OCI-LY3 (cell line): ENCODE results near the gene B3GAT3.

Experiments
- H2AFZ ChIP-seq: fragments of 200-600, 300-600 bp; shearing (Covaris generic); 2 replicates; pipeline ENCODE4 v1.6.0; 2014; ENCODE audit warnings: antibody characterized with exemption, low read depth, low read length
- H3K27ac ChIP-seq: fragments of 200-600, 300-600 bp; sonication (generic); 2 replicates; pipeline ENCODE4 v1.5.1; 2014; ENCODE audit warnings: mild to moderate bottlenecking, low read length, moderate library complexity, mixed read lengths
- H3K27me3 ChIP-seq: fragments of 200-600, 300-600 bp; sonication (generic); 2 replicates; pipeline ENCODE4 v1.6.1; 2014; ENCODE audit warnings: low read depth, low read length, mixed read lengths
- H3K36me3 ChIP-seq: fragments of 200-600, 300-600 bp; sonication (generic); replicated peaks from 2 replicates; pipeline ENCODE3; 2014; ENCODE audit warnings: low read depth, low read length, mixed read lengths
- H3K4me1 ChIP-seq: fragments of 300-600, 200-600 bp; sonication (generic); 2 replicates; pipeline ENCODE4 v1.6.1; 2014; ENCODE audit warnings: low read length, mixed read lengths
- H3K4me2 ChIP-seq: fragments of 200-600, 300-600 bp; sonication (generic); 2 replicates; pipeline ENCODE4 v1.6.1; 2014; ENCODE audit warnings: low read length, mixed read lengths
- H3K4me3 ChIP-seq: fragments of 300-600, 200-600 bp; sonication (generic); 2 replicates; pipeline ENCODE4 v1.5.1; 2014; ENCODE audit warnings: antibody characterized with exemption, mild to moderate bottlenecking, low read length, moderate library complexity
- H3K79me2 ChIP-seq: fragments of 300-600, 200-600 bp; shearing (Covaris generic); 2 replicates; pipeline ENCODE4 v1.6.1; 2014; ENCODE audit warnings: mild to moderate bottlenecking, low read length, mixed read lengths
- H3K9ac ChIP-seq: fragments of 300-600, 200-600 bp; shearing (Covaris generic); 2 replicates; pipeline ENCODE4 v1.6.0; 2014; ENCODE audit warnings: mild to moderate bottlenecking, low read length, moderate library complexity
- H3K9me3 ChIP-seq: fragments of 200-600, 300-600 bp; shearing (Covaris generic); 2 replicates; pipeline ENCODE4 v1.6.1; 2014; ENCODE audit warnings: low read length, mixed read lengths; ENCODE audit not compliant: insufficient read depth
- H4K20me1 ChIP-seq: fragments of 200-600, 300-600 bp; sonication (generic); 2 replicates; pipeline ENCODE4 v1.6.1; 2016; ENCODE audit warnings: low read length, mixed read lengths; ENCODE audit not compliant: insufficient read depth
- EZH2phosphoT487 ChIP-seq: fragments of 200-600 bp; shearing (Covaris generic); IDR thresholded peaks from 2 replicates; pipeline ENCODE4 v1.6.1; 2018; ENCODE audit warnings: antibody characterized with exemption, mixed run types, low read depth
- TF ChIP-seq, protein P1 (sequence below): fragments of 200-600, 300-600 bp; sonication (generic); IDR thresholded peaks from 2 replicates; pipeline ENCODE4 v1.5.1; 2014; ENCODE audit warnings: antibody characterized with exemption, low read length, low read depth

The B3GAT3 gene

DNA sequence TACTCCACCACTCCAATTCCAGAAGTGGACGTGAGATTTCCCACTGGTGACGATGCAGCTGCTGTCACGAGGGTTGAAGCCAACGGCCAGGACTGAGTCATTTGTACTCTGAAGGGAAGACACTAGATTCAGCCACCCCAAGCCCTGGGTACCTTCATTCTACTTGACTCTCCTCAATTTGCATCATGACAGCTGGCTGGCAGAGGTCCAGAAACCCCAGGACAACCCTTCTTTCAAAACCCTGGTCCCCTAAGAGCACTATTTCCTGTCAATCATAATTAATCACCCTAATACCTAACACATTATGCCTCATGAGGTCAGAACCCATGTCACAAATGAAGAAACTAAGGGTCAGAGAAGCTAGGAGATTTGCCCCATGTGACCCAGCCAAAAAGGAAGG is 14.1 kb downstream of the B3GAT3 start:
- TF ChIP-seq EZH2phosphoT487 = no peak
- TF ChIP-seq, protein P1, sequence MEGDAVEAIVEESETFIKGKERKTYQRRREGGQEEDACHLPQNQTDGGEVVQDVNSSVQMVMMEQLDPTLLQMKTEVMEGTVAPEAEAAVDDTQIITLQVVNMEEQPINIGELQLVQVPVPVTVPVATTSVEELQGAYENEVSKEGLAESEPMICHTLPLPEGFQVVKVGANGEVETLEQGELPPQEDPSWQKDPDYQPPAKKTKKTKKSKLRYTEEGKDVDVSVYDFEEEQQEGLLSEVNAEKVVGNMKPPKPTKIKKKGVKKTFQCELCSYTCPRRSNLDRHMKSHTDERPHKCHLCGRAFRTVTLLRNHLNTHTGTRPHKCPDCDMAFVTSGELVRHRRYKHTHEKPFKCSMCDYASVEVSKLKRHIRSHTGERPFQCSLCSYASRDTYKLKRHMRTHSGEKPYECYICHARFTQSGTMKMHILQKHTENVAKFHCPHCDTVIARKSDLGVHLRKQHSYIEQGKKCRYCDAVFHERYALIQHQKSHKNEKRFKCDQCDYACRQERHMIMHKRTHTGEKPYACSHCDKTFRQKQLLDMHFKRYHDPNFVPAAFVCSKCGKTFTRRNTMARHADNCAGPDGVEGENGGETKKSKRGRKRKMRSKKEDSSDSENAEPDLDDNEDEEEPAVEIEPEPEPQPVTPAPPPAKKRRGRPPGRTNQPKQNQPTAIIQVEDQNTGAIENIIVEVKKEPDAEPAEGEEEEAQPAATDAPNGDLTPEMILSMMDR = no peak
- peaks cover 22% of the 10 kb centered on the region for H3K36me3 ChIP-seq

DNA sequence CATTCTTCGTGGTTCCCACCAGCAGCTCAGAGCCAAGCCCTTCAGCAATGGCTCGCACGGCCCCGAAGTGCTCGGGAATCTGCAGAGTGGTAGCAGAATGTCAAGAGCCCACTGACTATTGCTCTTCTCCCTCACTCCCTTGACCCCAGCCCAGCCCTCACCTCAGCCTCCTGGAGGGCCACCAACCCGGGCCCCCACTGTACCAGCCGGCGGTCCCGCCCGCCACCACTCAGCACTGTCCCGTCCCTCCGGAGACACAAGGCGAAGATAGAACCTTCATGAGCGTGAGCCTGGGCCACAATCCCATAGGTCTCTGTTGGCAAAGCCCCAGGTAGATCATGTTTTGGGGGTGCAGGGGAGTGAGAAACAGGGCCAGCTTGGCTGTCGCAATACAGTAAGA is 15.9 kb downstream of the B3GAT3 start:
- H3K9me3 ChIP-seq = no peaks in the 10 kb centered on the region
- no peak for TF ChIP-seq EZH2phosphoT487
- TF ChIP-seq, protein P1 = no peak
- no peak overlapping the region for H3K4me2 ChIP-seq
- peaks cover 13% of the 10 kb centered on the region for H3K79me2 ChIP-seq
- H3K4me3 ChIP-seq = no peak overlapping the region
- peaks cover 6% of the 10 kb centered on the region for H3K4me1 ChIP-seq
- H3K9ac ChIP-seq = no peak overlapping the region
- H3K27ac ChIP-seq = no peak overlapping the region
- H4K20me1 ChIP-seq = no peaks in the 10 kb centered on the region
- H3K36me3 ChIP-seq = peaks cover 27% of the 10 kb centered on the region
- H3K27me3 ChIP-seq = no peaks in the 10 kb centered on the region
- no peak overlapping the region for H2AFZ ChIP-seq

More for the DNA sequence above, 14.1 kb downstream of the B3GAT3 start:
- H2AFZ ChIP-seq = no peak overlapping the region
- H3K9me3 ChIP-seq = no peaks in the 10 kb centered on the region
- H3K9ac ChIP-seq = no peak overlapping the region
- no peak overlapping the region for H3K4me2 ChIP-seq
- H3K4me3 ChIP-seq = no peak overlapping the region
- no peaks in the 10 kb centered on the region for H4K20me1 ChIP-seq
- no peak overlapping the region for H3K27ac ChIP-seq
- peaks cover 9% of the 10 kb centered on the region for H3K4me1 ChIP-seq
- peaks cover 16% of the 10 kb centered on the region for H3K79me2 ChIP-seq
- no peaks in the 10 kb centered on the region for H3K27me3 ChIP-seq

- no peak overlapping the region for H2AFZ ChIP-seq
- no peaks in the 10 kb centered on the region for H3K27me3 ChIP-seq
- peaks cover 4% of the 10 kb centered on the region for H3K4me1 ChIP-seq
- peaks cover 24% of the 10 kb centered on the region for H3K36me3 ChIP-seq
- no peaks in the 10 kb centered on the region for H3K9me3 ChIP-seq
- H3K4me3 ChIP-seq = no peak overlapping the region
- H3K79me2 ChIP-seq = peaks cover 13% of the 10 kb centered on the region
- H3K9ac ChIP-seq = no peak overlapping the region
- TF ChIP-seq, protein P1 = no peak
- TF ChIP-seq EZH2phosphoT487 = no peak
- no peaks in the 10 kb centered on the region for H4K20me1 ChIP-seq
- no peak overlapping the region for H3K27ac ChIP-seq
- H3K4me2 ChIP-seq = no peak overlapping the region
Observed at GRCh38 chr11:62605467-62605866, 16.3 kb downstream of the B3GAT3 start.

- no peak overlapping the region for H3K27ac ChIP-seq
- TF ChIP-seq EZH2phosphoT487 = no peak
- TF ChIP-seq, protein P1 = no peak
- H2AFZ ChIP-seq = no peak overlapping the region
- H3K79me2 ChIP-seq = peaks cover 20% of the 10 kb centered on the region
- no peaks in the 10 kb centered on the region for H4K20me1 ChIP-seq
- H3K9ac ChIP-seq = no peak overlapping the region
- no peaks in the 10 kb centered on the region for H3K9me3 ChIP-seq
- H3K36me3 ChIP-seq = peaks cover 26% of the 10 kb centered on the region
- no peak overlapping the region for H3K4me3 ChIP-seq
- H3K4me2 ChIP-seq = no peak overlapping the region
- no peaks in the 10 kb centered on the region for H3K27me3 ChIP-seq
- H3K4me1 ChIP-seq = peaks cover 12% of the 10 kb centered on the region
Observed at GRCh38 chr11:62604460-62605120, 17.2 kb downstream of the B3GAT3 start.
